Cardiac muscle cell (in vitro differentiated cells and primary cell): Measurements from ENCODE around the gene SERPINE1. TPM values are rescaled to one million over a fixed set of nuclear protein-coding genes. Genes with fewer than 3 reads are reported as not detected.
"Not testable (repeated sequence)": the region's sequence is repeated elsewhere in the genome, so short reads cannot be mapped to it uniquely, and the experiment has no call there.

Experiments used
- DNase-seq, 2 donors: peaks; one replicate each; pipeline versions ENCODE4 v3.0.0 to v3.0.0-alpha.2; 2010 to 2017; ENCODE audit warnings: low read depth in 1 of 2, low spot score in 1 of 2
- H3K27ac ChIP-seq: fragments of 200-600 bp; sonication (generic); 2 replicates; pipeline ENCODE4 v1.5.1; 2016
- H3K27me3 ChIP-seq: fragments of 200-600 bp; sonication (generic); 2 replicates; pipeline ENCODE4 v1.6.0; 2016; ENCODE audit warnings: control low read depth
- H3K36me3 ChIP-seq: fragments of 200-600 bp; sonication (generic); 2 replicates; pipeline ENCODE4 v1.5.1; 2016; ENCODE audit warnings: control low read depth
- H3K4me1 ChIP-seq: fragments of 200-600 bp; sonication (generic); 2 replicates; pipeline ENCODE4 v1.8.1; 2017; ENCODE audit warnings: low read depth, mild to moderate bottlenecking, mixed run types
- H3K4me3 ChIP-seq: fragments of 200-600 bp; sonication (generic); 2 replicates; pipeline ENCODE4 v1.5.1; 2016; ENCODE audit warnings: mild to moderate bottlenecking
- H3K9me3 ChIP-seq: fragments of 200-600 bp; sonication (generic); 2 replicates; pipeline ENCODE4 v1.5.1; 2017; ENCODE audit warnings: low read depth, mild to moderate bottlenecking, control low read depth
- polyA plus RNA-seq: library from polyadenylated mRNA; unstranded; fragments of >200 nt; fragmentation: Nextera tagmentation; extraction: Ambion mirVana; gene quantifications from 2 replicates; pipeline ENCODE4 v1.2.1, GENCODE V29; 2016
- total RNA-seq: library from RNA; depleted of rRNA; stranded (reverse); fragments of >200 nt; gene quantifications from 2 replicates; pipeline ENCODE4 v1.2.3, GENCODE V29; 2016
- TF ChIP-seq, protein P1 (sequence below): IDR thresholded peaks from 2 replicates; pipeline ENCODE4 v1.5.1; 2012; ENCODE audit warnings: low read depth, mild to moderate bottlenecking, low read length

SERPINE1 gene
- total and polyA plus RNA-seq, 2 experiments from 2014 or later: 1.1 to 1.9 TPM

DNA sequence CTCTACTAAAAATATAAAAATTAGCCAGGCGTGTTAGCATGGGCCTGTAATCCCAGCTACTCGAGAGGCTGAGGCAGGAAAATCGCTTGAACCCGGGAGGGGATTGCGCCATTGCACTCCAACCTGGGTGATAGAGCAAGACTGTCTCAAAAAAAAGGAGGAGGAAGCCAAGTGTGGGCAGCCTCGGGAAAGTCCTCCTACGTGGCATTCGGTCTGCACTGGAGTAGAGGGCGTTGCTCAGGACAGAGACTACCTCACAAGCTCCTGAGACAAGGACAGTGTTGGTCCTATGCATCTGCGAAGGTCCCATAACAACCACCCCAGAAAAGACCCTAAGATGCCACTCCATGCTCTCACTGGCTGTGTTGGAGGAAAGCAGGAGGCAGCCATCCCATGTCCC, 10.0 kb upstream of the SERPINE1 start:
- TF ChIP-seq, protein P1, sequence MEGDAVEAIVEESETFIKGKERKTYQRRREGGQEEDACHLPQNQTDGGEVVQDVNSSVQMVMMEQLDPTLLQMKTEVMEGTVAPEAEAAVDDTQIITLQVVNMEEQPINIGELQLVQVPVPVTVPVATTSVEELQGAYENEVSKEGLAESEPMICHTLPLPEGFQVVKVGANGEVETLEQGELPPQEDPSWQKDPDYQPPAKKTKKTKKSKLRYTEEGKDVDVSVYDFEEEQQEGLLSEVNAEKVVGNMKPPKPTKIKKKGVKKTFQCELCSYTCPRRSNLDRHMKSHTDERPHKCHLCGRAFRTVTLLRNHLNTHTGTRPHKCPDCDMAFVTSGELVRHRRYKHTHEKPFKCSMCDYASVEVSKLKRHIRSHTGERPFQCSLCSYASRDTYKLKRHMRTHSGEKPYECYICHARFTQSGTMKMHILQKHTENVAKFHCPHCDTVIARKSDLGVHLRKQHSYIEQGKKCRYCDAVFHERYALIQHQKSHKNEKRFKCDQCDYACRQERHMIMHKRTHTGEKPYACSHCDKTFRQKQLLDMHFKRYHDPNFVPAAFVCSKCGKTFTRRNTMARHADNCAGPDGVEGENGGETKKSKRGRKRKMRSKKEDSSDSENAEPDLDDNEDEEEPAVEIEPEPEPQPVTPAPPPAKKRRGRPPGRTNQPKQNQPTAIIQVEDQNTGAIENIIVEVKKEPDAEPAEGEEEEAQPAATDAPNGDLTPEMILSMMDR: no peak
- Histone ChIP-seq H3K4me3 (no peak overlapping the region), H3K27me3 (no peaks in the 10 kb centered on the region), H3K27ac (peak overlapping the region; percentile 39), H3K36me3 (no peaks in the 10 kb centered on the region), H3K9me3 (no peaks in the 10 kb centered on the region), H3K4me1 (peaks cover 8% of the 10 kb centered on the region)
- peak in 1 of 2 donors; percentile 83 for DNase-seq

DNA sequence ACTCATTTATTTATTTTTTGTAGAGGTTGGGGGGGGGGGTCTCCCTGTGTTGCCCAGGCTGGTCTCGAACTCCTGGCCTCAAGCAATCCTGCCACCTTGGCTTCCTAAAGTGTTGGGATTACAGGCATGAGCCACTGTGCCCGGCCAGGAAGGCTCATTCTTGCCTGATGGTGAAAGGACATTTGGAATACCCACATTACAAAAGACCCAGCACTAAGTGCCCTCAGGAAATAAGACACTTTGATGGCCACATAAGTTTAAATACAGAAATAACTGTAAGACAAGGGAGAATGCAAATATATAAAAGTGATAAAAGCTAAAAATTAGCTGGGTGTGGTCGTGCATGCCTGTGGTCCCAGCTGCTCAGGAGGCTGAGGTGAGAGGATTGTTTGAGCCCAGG, 8.0 kb upstream of the SERPINE1 start:
- Histone ChIP-seq H3K27ac (no peak overlapping the region), H3K4me1 (peaks cover 21% of the 10 kb centered on the region)
- TF ChIP-seq, protein P1: no peak

DNA sequence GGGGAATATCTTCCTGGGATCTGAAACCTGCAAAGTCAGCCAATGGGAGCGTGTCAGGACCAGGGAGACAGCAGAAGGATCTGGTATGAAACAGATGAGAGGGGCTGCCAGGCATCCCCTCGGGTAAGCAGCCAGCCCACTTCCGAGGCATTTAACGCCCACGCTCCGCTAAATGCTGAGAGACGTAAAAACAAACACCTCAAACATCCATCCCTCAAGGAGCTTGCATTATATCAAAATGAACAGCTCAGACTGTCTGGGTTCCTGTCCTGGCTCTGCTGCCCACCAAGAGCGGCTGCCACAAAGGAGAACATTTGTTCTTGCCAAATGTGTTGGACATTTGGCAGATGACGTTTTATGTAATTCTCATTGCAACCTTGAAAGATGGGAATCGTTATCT, 7.0 kb upstream of the SERPINE1 start:
- TF ChIP-seq, protein P1: no peak
- H3K9me3 ChIP-seq: no peaks in the 10 kb centered on the region
- peak overlapping the region; percentile 55 for H3K27ac ChIP-seq
- peaks cover 21% of the 10 kb centered on the region for H3K4me1 ChIP-seq
- no peaks in the 10 kb centered on the region for H3K36me3 ChIP-seq
- no peaks in the 10 kb centered on the region for H3K27me3 ChIP-seq
- no peak overlapping the region for H3K4me3 ChIP-seq
- DNase-seq: peak in 1 of 2 donors; percentile 57

More for the DNA sequence above, 8.0 kb upstream of the SERPINE1 start:
- Histone ChIP-seq H3K27me3 (no peaks in the 10 kb centered on the region), H3K9me3 (no peaks in the 10 kb centered on the region), H3K4me3 (no peak overlapping the region), H3K36me3 (no peaks in the 10 kb centered on the region)
- DNase-seq: no peak

DNA sequence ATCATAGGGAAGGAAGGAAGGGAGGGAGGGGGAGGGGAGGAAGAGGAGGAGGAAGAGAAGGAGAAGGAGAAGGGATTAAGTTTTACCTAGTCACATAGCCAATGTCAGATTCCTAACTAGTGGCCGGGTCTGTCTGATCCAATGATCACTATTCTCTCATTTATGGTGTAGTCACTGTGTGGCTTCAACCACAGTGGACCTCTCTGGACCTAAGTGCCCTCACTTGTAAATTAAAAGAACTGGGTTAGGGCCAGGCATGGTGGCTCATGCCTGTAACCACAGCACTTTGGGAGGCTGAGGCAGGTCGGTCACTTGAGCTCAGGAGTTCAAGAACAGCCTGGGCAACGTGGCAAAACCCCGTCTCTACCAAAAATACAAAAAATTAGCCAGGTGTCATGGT, 6.6 kb upstream of the SERPINE1 start:
- peaks cover 21% of the 10 kb centered on the region for H3K4me1 ChIP-seq
- H3K4me3 ChIP-seq: no peak overlapping the region
- H3K9me3 ChIP-seq: no peaks in the 10 kb centered on the region
- TF ChIP-seq, protein P1: no peak
- no peaks in the 10 kb centered on the region for H3K36me3 ChIP-seq
- DNase-seq: no peak
- H3K27ac ChIP-seq: peak overlapping the region; percentile 55
- H3K27me3 ChIP-seq: no peaks in the 10 kb centered on the region

DNA sequence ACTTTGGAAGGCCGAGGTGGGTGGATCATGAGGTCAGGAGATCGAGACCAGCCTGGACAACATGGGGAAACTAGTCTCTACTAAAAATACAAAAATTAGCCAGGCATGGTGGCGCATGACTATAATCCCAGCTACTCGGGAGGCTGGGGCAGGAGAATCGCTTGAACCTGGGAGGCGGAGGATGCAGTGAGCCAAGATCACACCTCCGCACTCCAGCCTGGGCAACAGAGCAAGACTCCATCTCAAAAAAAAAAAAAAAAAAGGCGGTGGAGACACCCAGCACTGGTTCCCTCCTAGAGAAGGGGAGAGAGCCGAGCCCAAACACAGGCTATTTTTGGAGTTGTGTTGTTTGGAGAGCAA, 5.3 kb upstream of the SERPINE1 start:
- peak overlapping the region; percentile 98 for H3K27ac ChIP-seq
- not testable (repeated sequence) for H3K36me3 ChIP-seq, H3K4me3 ChIP-seq, DNase-seq, H3K9me3 ChIP-seq, H3K27me3 ChIP-seq
- H3K4me1 ChIP-seq: peaks cover 26% of the 10 kb centered on the region

DNA sequence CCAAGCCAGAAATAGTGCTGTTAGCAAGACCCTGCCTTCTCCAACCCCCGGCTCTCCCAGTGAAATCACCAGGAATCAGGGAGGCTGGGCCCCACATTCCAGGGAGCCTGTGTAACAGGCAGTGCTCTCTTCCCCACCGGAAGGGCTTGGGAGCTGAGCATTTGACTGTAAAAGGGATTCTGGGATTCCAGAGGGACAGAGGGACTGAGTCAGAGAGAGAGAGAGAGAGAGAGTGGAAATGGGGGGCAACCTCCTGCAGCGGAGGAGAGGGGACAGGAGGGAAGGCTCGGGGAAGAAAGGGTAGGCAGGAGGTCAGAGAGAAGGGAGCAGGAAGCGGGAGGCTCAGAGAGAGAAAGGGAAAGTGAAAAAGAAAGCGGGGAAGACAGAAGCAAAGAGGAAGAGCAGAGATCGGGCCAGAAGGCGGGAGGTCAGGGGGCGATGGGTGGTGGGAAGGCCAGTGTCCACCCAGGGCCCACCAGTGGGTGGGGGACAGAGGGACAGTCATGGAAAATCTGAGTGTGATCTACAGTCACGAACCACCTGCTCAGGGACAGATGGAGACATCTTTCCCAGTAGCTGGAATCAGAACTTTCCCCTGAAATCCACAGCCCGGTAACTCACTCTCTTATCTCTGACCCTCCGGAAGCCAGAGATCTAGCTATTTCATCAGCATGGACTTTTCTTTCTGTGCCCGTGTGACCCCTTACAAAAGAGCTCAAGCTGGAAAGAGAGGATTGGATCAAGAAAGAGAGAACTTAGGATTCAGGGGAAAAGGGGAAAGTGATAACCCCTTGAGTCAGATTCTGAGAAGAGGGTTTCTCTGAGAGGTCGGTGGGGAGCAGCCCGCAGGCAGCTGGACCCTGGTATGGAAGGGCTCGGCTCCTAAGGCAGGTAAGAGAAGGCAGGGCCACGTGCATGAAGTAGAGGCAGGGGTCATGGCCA, 4.6 kb upstream of the SERPINE1 start:
- Histone ChIP-seq H3K36me3 (no peaks in the 10 kb centered on the region), H3K27me3 (no peaks in the 10 kb centered on the region), H3K4me3 (no peak overlapping the region), H3K9me3 (no peaks in the 10 kb centered on the region), H3K4me1 (peaks cover 33% of the 10 kb centered on the region), H3K27ac (peak overlapping the region; percentile 98)
- DNase-seq: peak; percentile 88 to 99
- TF ChIP-seq, protein P1: no peak
